HG02588 (cell line): Measurements from ENCODE around the gene TOP3B.
"Not testable (repeated sequence)": the region's sequence is repeated elsewhere in the genome, so short reads cannot be mapped to it uniquely, and the experiment has no call there.

Experiments used
- ATAC-seq: cut with Tn5 transposase; IDR thresholded peaks from one replicate; pipeline ENCODE4 v1.9.1; 2021; ENCODE audit warnings: mild to moderate bottlenecking, moderate library complexity; ENCODE audit not compliant: unreplicated experiment

Gene TOP3B

DNA sequence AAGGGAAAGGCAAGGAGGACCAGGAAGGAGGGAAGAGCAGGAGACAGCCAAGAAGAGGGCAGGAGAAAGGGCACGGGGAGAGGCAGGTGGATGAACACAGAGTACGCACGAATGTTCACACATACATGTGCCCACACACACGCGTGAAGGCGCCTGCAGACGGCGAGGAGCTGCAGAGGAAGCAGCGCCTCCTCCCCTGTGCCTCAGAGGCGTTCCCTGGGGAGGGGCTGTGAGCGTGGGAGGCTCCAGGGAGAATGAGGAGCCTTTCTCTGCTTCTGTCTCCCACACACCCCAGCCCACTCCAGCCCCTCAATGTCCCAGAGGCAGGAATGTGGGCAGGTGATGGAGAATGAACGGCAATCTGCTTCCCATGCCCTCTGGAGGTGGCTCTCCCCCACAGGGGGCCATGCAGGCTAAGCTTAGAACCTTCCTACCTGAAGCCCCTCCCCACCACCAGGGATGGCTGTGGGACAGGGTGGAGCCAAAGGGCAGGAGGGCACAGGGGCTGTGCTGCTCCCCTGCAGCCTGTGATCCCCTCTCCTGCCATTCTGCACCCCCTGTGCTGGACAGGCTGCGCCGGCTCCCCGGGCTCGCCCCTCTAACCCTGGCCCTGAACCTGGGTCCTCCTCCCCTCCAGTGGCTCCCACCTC, 55.3 kb downstream of the TOP3B start:
- no peak for ATAC-seq

GRCh38 chr22:21926728-21927127, 55.9 kb downstream of the TOP3B start:
- ATAC-seq: no peak

- no peak for ATAC-seq
Observed at GRCh38 chr22:21923163-21923561, 59.4 kb downstream of the TOP3B start.

DNA sequence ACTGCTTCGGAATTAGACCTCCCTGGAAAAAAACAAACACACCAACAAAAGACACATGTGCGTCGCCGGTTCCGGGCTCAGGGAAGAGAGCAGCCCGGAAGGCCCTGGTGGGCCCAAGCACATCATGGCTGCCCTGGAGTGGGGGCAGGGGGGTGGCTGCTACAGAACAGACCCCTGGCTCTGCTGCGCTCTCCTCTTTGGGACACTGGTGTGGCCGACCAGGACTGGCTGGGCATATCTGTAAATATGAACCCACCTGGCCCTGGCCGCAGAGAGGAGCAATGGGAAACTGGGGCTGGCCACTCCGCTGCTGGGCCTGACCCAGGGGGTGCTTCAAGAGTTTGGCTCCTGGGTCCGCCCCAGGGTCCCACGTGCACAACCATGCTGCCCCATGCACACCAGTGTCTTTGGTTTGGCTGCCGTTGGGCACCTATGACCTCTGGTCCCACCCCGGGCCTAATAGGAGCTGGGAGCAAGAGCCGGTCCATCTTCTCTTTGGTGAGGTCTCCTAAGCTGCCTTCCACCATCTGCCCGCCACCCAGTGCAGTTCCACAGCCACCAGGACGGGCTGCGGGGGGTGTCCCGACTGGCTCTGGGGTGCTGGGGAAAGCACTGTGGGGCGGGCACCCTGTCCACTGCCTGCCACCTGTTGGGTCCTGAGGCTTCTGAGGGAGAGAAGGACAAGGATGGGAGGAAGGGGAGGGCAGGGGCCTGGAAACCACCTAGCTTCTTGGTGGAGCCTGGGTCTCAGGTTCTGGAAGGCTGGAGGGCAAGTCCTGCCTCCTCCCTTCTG, 60.0 kb downstream of the TOP3B start:
- ATAC-seq: no peak

DNA sequence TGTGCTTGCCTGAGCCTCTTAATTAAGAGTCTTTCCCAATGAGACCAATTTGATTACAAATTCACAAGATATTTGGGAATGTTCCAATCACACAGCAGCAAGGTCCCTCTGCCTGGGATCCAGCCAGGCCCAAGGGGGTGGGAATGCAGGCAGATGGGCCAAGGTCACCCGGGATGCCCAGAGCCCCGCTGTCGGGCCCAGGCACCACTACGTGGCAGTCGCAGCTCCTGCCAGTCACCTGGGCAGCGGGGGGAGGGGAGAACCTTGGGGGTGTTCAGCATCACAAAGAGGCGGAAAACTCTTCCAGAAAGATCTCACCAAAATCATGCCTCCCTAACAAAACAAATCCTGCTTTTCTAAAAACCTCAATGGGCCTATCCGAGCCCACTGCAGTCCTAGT, 60.9 kb downstream of the TOP3B start:
- no peak for ATAC-seq

- ATAC-seq: no peak
Observed at GRCh38 chr22:21921184-21921721, 61.3 kb downstream of the TOP3B start.

GRCh38 chr22:21920341-21921183, 62.0 kb downstream of the TOP3B start:
- ATAC-seq: no peak

DNA sequence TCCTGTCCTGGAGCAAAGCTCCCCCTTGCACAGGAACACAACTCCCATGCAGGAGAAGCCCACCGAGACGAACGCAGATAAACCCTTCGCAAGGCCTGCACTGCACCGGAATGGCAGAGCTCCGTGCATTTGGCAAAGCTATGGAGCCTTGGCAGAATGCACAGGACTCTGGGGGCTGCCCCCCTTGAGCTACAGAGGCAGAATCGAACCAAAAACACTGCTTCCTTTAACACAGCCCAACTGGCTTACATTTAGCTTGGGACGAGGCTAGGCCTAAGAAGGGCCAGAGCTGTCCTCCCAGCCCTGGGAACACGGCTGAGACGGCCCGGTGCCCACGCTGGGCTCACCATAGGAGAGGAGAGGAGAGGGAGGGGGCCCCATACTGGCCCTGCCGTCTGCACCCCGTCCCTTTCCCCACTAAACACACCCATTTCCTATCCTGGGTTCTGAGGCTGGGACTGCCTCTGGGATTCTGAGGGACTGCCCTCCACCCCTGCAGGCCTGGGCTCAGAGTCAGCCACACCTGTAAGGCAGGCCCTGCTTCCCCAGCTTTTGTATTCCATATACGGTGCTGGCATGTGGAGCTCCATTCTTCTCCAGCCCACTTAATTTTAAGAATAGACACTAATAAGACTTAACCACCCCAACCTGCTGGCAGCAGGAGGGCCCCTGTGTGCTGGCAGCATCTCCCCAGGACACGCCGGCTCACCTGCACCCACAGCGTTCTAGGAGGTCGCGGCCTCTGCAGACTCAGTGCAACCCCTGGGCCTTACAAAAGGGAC, 62.9 kb downstream of the TOP3B start:
- no peak for ATAC-seq

DNA sequence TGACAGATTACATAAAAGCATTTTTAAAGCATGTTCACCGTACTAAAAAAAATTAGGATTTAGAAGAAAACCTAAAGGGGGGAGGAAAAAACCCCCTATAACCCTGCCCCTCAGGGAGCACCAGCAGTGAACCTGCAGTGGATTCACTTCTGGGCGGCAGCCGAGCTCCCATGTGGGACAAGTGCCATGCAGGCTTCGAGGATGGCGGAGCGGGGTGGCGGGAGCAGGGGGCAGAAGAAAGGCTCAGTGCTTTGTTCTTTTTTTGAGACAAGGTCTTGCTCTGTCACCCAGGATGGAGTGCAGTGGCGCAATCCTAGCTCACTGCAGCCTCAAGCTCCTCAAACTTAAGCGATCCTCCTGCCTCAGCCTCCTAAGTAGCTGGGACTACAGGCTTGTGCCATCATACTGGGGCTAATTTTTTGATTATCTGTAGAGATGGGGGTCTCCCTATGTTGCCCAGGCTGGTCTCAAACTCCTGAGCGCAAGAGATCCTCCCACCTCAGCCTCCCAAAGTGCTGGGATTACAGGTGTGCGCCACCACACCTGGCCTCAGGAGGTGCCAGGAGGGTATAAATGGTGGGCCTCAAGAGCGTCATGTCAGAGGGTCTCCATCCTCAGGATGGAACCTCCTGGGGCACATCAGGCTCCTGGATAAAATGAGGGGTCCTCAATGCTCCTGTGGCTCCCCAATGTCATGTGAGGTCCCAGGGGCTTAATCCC, 64.0 kb downstream of the TOP3B start:
- ATAC-seq: no peak

- no peak for ATAC-seq
Observed at GRCh38 chr22:21917959-21918261, 64.7 kb downstream of the TOP3B start.

DNA sequence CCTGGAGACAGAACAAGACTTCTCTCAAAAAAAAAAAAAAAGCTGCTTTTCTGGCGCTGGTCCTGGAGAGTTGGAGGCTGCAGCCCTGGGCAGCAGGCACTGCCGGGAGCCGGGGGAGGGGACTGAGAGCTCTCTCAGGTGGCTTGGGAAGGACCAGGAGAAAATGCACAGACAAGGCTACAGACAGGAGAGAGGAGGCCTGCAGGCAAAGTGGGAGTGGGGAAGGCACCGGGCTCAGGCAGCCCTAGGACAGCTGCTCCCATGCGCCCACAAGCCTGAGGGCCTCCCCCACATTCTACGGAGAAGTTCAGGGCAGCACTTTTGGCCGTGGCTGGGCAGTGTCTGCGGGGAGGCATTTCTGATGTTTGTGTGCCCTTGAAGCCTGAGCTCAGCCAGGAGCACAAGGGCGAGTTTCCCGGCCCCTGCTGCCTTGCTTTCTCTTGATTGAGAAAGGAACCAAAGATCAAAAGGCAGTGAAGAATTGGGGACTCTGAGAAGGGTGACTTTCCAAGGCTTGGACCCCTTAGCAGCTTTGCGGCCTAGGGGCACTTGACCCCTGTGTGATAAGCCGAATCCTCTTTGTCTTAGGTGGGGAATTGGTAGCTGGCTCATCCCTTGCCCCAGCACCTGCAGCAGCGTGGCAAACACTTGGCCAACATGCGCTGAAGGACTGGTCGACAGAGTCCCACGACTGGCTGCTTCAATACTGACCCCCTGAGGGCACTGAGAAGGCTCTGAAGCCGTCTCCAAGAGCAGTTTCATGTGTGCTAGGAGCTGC, 65.2 kb downstream of the TOP3B start:
- ATAC-seq: no peak

DNA sequence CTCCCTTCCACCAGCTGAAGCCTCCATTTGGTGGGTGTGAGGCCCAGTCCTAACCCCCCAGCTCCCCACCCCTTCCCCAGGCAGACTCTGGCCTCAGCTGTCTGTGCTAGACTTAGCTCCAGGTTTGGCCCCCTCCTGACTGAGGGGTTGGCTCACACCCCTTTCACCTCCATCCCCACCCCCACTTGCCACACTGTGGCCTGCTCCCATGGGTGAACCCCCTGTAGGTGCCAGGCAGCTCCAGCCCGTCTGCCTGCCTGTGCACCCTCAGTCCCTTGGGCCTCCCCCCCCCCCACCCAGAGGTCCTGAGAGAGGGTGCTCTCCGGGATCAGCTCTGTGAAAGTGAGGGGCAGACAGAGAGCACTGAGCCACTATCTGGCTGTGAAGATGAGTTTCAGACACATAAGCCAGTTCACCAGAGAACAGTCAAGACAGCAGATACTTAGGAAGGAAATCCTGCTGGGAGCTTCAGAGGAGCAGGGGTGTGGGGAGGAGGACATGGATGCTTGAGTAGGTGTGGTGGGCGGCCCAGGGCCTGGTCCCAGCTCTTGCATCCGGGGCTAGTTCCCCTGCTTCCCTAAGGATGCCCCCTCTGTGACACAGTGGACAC, 66.2 kb downstream of the TOP3B start:
- ATAC-seq: no peak

DNA sequence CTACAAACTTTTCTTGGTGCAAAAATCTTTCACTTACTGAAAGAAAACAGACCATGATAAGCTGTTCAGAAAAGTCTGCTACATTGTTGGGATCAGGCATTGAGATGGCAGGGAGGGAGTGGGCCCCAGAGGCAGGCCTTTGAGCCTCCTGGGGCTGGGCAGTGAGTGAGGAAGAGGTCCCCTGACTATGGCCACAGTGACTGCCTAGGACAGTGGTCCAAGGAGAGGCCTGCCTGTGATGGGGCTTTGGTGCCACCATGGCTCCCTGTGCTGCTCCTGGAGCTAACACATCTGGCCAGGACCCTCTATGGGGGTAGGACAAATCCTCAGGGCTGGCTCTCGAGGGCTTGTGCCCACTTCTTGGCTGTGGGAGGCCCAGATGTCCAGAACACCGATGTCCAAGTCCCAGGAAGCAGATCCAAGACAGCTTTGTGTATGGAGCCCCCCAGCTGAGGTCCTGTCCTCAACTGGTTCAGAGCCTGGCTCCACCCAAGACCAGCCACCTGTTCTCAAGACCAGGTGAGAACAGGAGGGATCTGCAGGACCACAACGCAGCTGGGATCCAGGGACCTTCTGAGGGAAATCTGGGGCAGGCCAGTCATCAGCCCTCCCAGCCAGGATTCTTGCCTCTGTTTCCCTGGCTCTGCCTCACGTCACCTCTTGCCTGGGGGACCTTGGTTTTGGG, 66.8 kb downstream of the TOP3B start:
- ATAC-seq: no peak

GRCh38 chr22:21914033-21914642, 68.4 kb downstream of the TOP3B start:
- ATAC-seq: not testable (repeated sequence)

DNA sequence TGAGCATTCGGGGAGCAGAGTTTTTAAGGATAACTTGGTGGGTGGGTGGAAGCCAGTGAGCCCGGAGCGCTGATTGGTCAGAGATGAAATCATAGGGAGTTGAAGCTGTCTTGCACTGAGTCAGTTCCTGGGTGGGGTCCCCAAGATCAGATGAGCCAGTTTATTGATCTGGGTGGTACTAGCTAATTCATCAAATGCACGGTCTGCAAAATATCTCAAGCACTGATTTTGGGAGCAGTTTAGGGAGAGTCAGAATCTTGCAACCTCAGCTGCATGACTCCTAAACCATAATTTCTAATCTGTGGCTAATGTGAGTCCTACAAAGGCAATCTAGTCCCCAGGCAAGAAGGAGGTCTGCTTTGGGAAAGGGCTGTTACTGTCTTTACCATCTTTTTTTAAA, 72.2 kb downstream of the TOP3B start:
- not testable (repeated sequence) for ATAC-seq

GRCh38 chr22:21909871-21910270, 72.7 kb downstream of the TOP3B start:
- ATAC-seq: no peak

- ATAC-seq: no peak
Observed at GRCh38 chr22:21907638-21908522, 74.7 kb downstream of the TOP3B start.
